Skin of body (tissue), 2 donors: ENCODE measurements around the gene ADGRV1. TPM values are rescaled to one million over a fixed set of nuclear protein-coding genes. Genes with fewer than 3 reads are reported as not detected.

Source experiments
- DNase-seq: peaks from one replicate; lab custom pipeline; 2025; lab: John Stamatoyannopoulos, UW
- total RNA-seq: library from RNA; depleted of rRNA; stranded (reverse); fragments of >200 nt; gene quantifications from one replicate; pipeline ENCODE4 v1.2.3, GENCODE V29; 2014

Gene ADGRV1
- total RNA-seq, result 11.2 TPM

DNA sequence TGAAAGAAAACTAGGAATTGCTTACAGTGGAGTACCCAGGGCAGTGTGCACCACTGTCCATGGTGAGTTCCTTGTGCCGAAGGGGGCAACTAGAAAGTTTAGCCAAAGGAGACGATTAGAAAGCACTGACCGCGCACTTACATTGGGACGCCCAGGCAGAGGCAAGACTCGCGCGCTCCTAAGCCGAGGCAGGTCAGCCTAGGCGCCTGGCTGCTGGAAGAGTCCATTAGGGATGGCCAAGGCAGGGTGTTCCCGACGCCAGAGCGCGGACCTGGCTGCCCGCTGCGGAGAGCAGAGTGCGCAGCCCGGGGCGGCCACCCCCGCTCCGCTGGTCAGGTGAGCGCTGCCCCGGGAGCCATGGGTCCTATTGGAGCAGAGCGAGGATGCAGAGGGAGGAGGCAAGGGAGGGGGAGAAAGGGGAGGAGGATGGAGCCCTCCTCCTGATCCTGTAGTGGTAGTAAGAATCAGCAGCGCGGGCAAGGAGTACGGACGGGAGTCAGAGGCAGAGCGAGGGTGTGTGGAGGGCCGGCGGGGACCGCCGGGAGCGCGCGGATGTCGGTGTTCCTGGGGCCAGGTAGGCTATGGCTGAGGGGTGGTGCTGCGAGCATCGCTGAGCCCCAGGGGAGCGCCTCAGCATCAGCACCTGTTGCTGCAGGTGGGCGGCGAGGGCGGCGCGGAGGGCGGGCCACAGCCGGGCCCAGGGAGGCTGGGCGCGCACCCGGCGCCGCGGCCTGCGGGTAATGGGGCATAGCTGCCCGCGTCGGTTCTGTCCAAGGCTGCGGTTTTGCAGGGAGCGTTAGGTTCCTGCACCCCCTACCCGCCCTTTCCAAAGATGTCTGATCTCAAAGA lies at the start of gene ADGRV1:
Gene ADGRV1 (plus strand): TSS at position 454 of the 849 bp plus-strand sequence. CDS start 99 bp downstream, at position 553.
- no peak for DNase-seq

- DNase-seq, result no peak
Observed at GRCh38 chr5:90510438-90510837, 48.2 kb upstream of the ADGRV1 start.

- DNase-seq, result no peak
Observed at GRCh38 chr5:90514520-90514919, 44.1 kb upstream of the ADGRV1 start.

GRCh38 chr5:90518661-90519060 lies 39.9 kb upstream of the ADGRV1 start:
- DNase-seq, result no peak

- no peak for DNase-seq
Observed at GRCh38 chr5:90519081-90519480, 39.5 kb upstream of the ADGRV1 start.

- peak; percentile 68 for DNase-seq
Observed at GRCh38 chr5:90528601-90529193, 29.9 kb upstream of the ADGRV1 start.

- peak; percentile 97 for DNase-seq
Observed at GRCh38 chr5:90529194-90529938, 29.2 kb upstream of the ADGRV1 start, which contains the start of gene LYSMD3. Gene LYSMD3 (minus strand): TSS chr5:90529584. CDS start chr5:90525289, 4,295 bp downstream.

GRCh38 chr5:90529939-90530677 lies 28.5 kb upstream of the ADGRV1 start:
- DNase-seq, result peak; percentile 86

- DNase-seq, result no peak
Observed at GRCh38 chr5:90530736-90531487, 27.7 kb upstream of the ADGRV1 start.

- DNase-seq, result no peak
Observed at GRCh38 chr5:90533794-90534193, 24.8 kb upstream of the ADGRV1 start.

- DNase-seq, result no peak
Observed at GRCh38 chr5:90534922-90535321, 23.7 kb upstream of the ADGRV1 start.

DNA sequence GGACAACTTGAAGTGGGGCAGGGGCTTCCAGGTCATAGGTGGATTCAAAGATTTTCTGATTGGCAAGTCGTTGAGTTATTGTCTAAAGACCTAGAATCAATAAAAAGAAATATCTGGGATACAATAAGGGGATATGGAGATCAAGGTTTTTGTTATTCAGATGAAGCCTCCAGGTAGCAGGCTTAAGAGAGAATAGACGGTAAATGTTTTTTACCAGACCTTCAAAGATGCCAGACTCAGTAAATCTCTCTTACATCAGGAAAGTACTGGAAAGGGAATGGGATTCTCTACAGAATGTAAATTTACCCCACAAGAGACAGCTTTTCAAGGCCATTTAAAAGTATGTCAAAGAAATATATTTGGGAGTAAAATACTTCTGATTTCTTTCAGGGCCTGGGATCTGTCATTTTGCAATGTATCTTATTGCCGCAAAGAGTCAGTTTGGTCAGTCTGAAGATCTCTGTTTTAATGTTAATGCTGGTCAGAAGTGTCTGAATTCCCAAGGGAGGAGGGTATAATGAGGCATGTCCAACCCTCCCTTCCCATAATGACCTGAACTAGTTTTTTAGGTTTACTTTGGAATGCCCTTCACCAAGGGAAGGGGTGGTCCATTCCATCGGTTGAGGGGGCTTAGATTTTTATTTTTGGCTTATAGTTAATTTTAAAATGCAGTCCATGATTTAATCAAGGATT lies 15.6 kb upstream of the ADGRV1 start:
- DNase-seq, result no peak

GRCh38 chr5:90545511-90545910 lies 13.1 kb upstream of the ADGRV1 start:
- DNase-seq, result no peak

- DNase-seq, result peak; percentile 7
Observed at GRCh38 chr5:90546216-90546837, 12.3 kb upstream of the ADGRV1 start.

- DNase-seq, result no peak
Observed at GRCh38 chr5:90547072-90547536, 11.5 kb upstream of the ADGRV1 start.

GRCh38 chr5:90548069-90548593 lies 10.5 kb upstream of the ADGRV1 start:
- DNase-seq, result no peak

- no peak for DNase-seq
Observed at GRCh38 chr5:90549223-90549622, 9.4 kb upstream of the ADGRV1 start.

- DNase-seq, result no peak
Observed at GRCh38 chr5:90549729-90550275, 8.8 kb upstream of the ADGRV1 start.

- no peak for DNase-seq
Observed at GRCh38 chr5:90550963-90551362, 7.6 kb upstream of the ADGRV1 start.
